IMR-90 (cell line): ENCODE data around the gene ABHD17A.

Experiments
- CTCF ChIP-seq: conservative IDR thresholded peaks from 2 replicates; pipeline ENCODE4 v1.5.1; 2012; ENCODE audit warnings: mild to moderate bottlenecking, low read depth, low read length, improper control_type of control experiment
- MAZ ChIP-seq: IDR thresholded peaks from 2 replicates; pipeline ENCODE4 v1.6.1; 2012; ENCODE audit warnings: low read depth, mild to moderate bottlenecking, low read length, improper control_type of control experiment, moderate library complexity, borderline replicate concordance
- POLR2A ChIP-seq: IDR thresholded peaks from 2 replicates; pipeline ENCODE4 v1.6.1; 2012; ENCODE audit warnings: mild to moderate bottlenecking, low read depth, low read length
- RAD21 ChIP-seq: IDR thresholded peaks from 2 replicates; pipeline ENCODE4 v1.6.1; 2012; ENCODE audit warnings: low read length, improper control_type of control experiment
- SMC3 ChIP-seq: fragments of 150-350 bp; IDR thresholded peaks from 2 replicates; pipeline ENCODE4 v1.6.1; 2016; ENCODE audit warnings: low read depth, mild to moderate bottlenecking, antibody characterized with exemption, low read length, moderate library complexity

- TF ChIP-seq CTCF = no peak
- TF ChIP-seq RAD21 = no peak
- TF ChIP-seq POLR2A = no peak
- TF ChIP-seq SMC3 = no peak
- TF ChIP-seq MAZ = no peak
Observed at GRCh38 chr19:1841209-1841924, 43.9 kb downstream of the ABHD17A start.
